ENCODE results near the gene CCM2L. TPM values are rescaled to one million over a fixed set of nuclear protein-coding genes. Genes with fewer than 3 reads are reported as not detected.

Gene CCM2L
- total and polyA plus RNA-seq, 12 donors: 4.9 to 26.8 (median 7.9) TPM

DNA sequence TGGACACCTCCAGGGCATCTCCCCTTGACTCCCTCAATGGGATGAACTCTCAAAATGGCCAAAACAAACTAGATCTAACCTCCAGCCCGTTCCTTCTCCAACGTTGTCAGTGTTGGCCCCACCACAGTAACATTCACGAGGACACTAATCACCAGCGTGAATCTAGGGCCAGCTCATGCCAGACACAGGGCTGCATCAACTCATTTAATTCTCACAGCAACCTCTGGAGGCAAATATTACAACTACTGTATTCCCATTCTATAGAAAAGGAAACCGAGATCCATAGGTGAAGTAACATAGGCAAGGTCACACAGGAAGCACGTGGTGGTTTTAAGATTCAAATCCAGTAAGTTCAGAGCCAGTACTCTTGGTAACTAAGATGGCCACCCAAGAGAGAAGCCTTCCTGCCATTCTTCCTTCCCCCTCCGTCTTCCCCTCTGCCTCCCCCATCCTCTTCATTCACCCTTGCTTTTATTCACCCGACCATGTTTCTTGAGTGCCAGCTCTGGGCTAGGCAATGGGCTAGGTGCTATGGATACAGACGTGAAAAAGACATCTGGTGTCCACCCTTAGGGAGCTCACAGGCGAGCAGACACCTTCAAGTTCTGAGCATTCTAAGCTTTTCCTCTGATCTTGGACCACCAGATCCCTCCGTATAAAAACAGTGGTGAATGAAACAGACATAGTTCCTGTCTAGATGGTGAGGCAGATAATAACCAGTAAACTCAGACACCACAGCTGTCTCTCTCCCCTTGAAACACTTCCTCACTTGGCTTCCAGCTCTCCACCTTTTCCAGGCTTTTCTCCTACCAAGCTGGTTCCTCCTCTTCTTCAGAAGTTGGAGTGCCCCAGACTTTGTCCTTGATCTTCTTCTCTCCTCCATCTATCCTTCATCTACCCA is 9.6 kb downstream of the CCM2L start:
- peak overlapping the region in 8 of 10 donors; percentile 34 to 63 (median 57) for H3K4me3 ChIP-seq
- H3K36me3 ChIP-seq: peaks cover 0 to 38% (median 0%) of the 10 kb centered on the region in 9 donors
- H3K4me1 ChIP-seq: peaks cover 0 to 41% (median 14%) of the 10 kb centered on the region in 9 donors
- no peaks in the 10 kb centered on the region for H3K9me3 ChIP-seq
- TF ChIP-seq, protein P1, sequence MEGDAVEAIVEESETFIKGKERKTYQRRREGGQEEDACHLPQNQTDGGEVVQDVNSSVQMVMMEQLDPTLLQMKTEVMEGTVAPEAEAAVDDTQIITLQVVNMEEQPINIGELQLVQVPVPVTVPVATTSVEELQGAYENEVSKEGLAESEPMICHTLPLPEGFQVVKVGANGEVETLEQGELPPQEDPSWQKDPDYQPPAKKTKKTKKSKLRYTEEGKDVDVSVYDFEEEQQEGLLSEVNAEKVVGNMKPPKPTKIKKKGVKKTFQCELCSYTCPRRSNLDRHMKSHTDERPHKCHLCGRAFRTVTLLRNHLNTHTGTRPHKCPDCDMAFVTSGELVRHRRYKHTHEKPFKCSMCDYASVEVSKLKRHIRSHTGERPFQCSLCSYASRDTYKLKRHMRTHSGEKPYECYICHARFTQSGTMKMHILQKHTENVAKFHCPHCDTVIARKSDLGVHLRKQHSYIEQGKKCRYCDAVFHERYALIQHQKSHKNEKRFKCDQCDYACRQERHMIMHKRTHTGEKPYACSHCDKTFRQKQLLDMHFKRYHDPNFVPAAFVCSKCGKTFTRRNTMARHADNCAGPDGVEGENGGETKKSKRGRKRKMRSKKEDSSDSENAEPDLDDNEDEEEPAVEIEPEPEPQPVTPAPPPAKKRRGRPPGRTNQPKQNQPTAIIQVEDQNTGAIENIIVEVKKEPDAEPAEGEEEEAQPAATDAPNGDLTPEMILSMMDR (IDR thresholded peaks at IDR 0.05): no peak
- DNase-seq (no peak), ATAC-seq (no peak)
- intact Hi-C loops (cut with DNase I): loop anchor here in 2 of 10 donors (10.0 kb wide), 2 partner anchors 55 to 65 kb away; partner anchors contain the start of genes PDRG1 (in 1 of the 2) and XKR7 (in 1 of the 2)
- peaks cover 0 to 96% (median 53%) of the 10 kb centered on the region in 7 donors for H3K27me3 ChIP-seq
- 35 to 42% methylated on average over 11 of the region's 11 CpGs for WGBS, 2 donors
- H3K27ac ChIP-seq: peak overlapping the region in 3 of 10 donors; percentile 2 to 64 (median 45)

DNA sequence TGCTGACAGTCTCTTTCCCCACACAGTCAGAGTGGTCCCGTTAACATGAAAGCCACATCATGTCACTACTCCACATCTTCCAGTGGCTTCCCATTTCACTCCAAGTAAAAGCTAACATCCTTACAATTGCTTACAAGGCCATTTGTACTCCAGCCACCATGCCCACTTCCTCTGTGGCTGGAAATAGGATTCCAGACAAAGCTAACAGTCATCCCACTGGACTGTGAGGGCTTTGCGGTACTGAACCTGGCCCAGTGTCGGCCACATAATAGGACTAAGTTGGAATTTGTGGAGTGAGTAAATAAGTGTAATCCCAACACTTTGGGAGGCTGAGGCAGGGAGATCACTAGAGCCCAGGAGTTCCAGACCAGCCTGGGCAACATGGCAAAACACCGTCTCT is 10.9 kb downstream of the CCM2L start:
- WGBS, 2 donors: 81 to 83% methylated on average over 4 of the region's 4 CpGs
- peaks cover 0 to 28% (median 14%) of the 10 kb centered on the region in 9 donors for H3K4me1 ChIP-seq
- H3K36me3 ChIP-seq: peaks cover 0 to 50% (median 0%) of the 10 kb centered on the region in 9 donors
- H3K27ac ChIP-seq: no peak overlapping the region
- DNase-seq: no peak
- H3K4me3 ChIP-seq: no peak overlapping the region
- ATAC-seq: no peak
- peaks cover 0 to 84% (median 54%) of the 10 kb centered on the region in 7 donors for H3K27me3 ChIP-seq
- TF ChIP-seq, protein P1 (IDR thresholded peaks at IDR 0.05): no peak
- no peaks in the 10 kb centered on the region for H3K9me3 ChIP-seq
- intact Hi-C loops (cut with DNase I): loop anchor here in 2 of 10 donors (10.0 kb wide), 2 partner anchors 56 to 66 kb away; partner anchors contain the start of genes PDRG1 (in 1 of the 2) and XKR7 (in 1 of the 2)

DNA sequence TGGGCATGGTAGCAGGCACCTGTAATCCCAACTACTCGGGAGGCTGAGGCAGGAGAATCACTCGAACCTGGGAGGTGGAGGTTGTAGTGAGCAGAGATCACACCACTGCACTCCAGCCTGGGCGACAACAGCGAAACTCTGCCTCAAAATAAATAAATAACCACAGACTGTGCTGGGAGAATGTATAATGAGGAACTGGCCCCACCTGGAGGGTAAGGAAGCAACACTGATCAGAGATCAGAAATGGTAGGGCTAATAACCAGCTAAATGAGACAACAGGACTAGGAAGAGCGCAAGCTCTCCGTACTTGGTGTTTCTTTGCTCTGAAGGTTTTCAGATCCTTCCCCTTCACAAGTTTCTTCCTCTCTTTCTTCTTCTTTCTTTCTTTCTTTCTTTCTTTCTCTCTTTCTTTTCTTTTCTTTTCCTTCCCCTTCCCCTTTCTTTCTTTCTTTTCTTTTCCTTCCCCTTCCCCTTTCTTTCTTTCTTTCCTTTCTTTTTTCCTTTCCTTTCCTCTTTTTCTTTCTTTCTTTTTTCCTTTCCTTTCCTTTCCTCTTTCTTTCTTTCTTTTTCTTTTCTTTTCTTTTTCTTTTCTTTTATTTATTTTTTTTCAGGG is 14.6 kb downstream of the CCM2L start:
- intact Hi-C loops (cut with DNase I): loop anchor here in 2 of 10 donors (10.0 kb wide), 2 partner anchors 60 to 70 kb away; partner anchors contain the start of genes PDRG1 (in 1 of the 2) and XKR7 (in 1 of the 2)
- Histone ChIP-seq H3K4me1 (peaks cover 0 to 10% (median 2%) of the 10 kb centered on the region in 9 donors), H3K36me3 (peaks cover 0 to 68% (median 0%) of the 10 kb centered on the region in 9 donors), H3K27me3 (peaks cover 0 to 48% (median 35%) of the 10 kb centered on the region in 7 donors), H3K27ac (no peak overlapping the region), H3K9me3 (no peaks in the 10 kb centered on the region), H3K4me3 (no peak overlapping the region)
- no peak for DNase-seq
- WGBS, 2 donors: 89 to 94% methylated on average over 6 of the region's 6 CpGs
- TF ChIP-seq, protein P1 (IDR thresholded peaks at IDR 0.05): no peak
- no peak for ATAC-seq

DNA sequence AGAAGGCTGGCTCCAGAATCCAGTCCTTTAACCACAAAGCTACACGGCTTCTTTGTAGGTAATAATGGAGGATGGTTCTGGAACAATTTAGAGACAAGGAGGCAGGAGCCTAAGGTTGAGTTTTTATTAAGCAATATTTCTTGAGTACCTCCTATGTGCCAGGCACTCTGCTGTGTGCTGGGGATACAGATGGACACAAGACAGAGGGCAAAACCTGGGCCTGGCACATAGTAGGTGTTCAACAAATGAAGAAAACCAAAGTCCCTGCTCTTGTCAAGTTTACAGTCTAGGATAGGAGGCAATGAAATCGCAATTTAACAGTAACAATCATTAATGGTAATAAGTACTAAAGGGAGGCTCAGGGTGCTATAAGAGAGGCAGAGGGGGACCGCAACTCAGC is 17.4 kb downstream of the CCM2L start:
- H3K4me1 ChIP-seq: peaks cover 3 to 15% (median 7%) of the 10 kb centered on the region in 9 donors
- intact Hi-C loops (cut with DNase I): loop anchor here in 2 of 10 donors (10.0 kb wide), 2 partner anchors 63 to 73 kb away; partner anchors contain the start of genes PDRG1 (in 1 of the 2) and XKR7 (in 1 of the 2)
- H3K36me3 ChIP-seq: peaks cover 0 to 79% (median 0%) of the 10 kb centered on the region in 9 donors
- no peaks in the 10 kb centered on the region for H3K9me3 ChIP-seq
- peaks cover 0 to 28% (median 9%) of the 10 kb centered on the region in 7 donors for H3K27me3 ChIP-seq
- H3K27ac ChIP-seq: no peak overlapping the region
- ATAC-seq (no peak), DNase-seq (no peak)
- TF ChIP-seq, protein P1 (IDR thresholded peaks at IDR 0.05): no peak
- WGBS, 2 donors: 93 to 97% methylated on average over 3 of the region's 3 CpGs
- no peak overlapping the region for H3K4me3 ChIP-seq

Data from heart right ventricle (tissue), 16 donors.